Measurements from ENCODE around the gene ADCY3.

DNA sequence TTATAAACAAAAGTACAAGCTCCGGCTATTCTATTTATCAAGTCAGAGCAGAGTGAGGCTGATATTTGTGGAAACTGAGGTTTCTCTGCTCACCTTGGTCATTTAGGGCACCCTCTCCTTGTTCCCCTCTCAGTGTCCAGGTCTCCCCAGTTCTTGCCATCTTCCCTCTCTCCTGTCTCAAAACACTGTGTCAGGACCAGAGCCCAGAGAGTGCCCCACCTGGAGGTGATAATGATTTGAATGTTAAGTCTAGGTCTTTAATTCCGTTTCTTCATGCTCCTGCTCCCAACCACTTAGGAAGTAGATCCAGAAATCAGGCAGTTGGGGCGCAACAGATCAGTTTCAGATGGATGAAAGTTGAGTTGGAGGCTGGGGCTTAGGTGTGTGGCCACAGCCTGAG lies 9.2 kb upstream of the ADCY3 start:
- TF ChIP-seq POLR2AphosphoS5 (IDR thresholded peaks at IDR 0.05) (no peak), POLR2A (IDR thresholded peaks at IDR 0.05) (no peak)
- TF ChIP-seq, protein P1, sequence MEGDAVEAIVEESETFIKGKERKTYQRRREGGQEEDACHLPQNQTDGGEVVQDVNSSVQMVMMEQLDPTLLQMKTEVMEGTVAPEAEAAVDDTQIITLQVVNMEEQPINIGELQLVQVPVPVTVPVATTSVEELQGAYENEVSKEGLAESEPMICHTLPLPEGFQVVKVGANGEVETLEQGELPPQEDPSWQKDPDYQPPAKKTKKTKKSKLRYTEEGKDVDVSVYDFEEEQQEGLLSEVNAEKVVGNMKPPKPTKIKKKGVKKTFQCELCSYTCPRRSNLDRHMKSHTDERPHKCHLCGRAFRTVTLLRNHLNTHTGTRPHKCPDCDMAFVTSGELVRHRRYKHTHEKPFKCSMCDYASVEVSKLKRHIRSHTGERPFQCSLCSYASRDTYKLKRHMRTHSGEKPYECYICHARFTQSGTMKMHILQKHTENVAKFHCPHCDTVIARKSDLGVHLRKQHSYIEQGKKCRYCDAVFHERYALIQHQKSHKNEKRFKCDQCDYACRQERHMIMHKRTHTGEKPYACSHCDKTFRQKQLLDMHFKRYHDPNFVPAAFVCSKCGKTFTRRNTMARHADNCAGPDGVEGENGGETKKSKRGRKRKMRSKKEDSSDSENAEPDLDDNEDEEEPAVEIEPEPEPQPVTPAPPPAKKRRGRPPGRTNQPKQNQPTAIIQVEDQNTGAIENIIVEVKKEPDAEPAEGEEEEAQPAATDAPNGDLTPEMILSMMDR (IDR thresholded peaks at IDR 0.05 in 8 of 11, conservative IDR thresholded peaks at IDR 0.05 in 3 of 11) = no peak
